HepG2 (cell line): ENCODE results near the gene KCND2. TPM values are rescaled to one million over a fixed set of nuclear protein-coding genes. Genes with fewer than 3 reads are reported as not detected.

Experiments
- ATAC-seq: fragments of 200-7000 bp; cut with Tn5 transposase; 3 replicates; pipeline ENCODE4 v1.9.1; 2020; ENCODE audit warnings: mild to moderate bottlenecking, moderate library complexity
- BruUV-seq: library from RNA; stranded (reverse); fragments of 400-500 nt; replicated peaks from 2 replicates; lab custom pipeline; 2021; lab: Mats Ljungman, UMichigan
- CTCF ChIA-PET: fragments of 300-600 bp; formaldehyde crosslinking; extraction: SDS; loops from one replicate; lab custom pipeline; 2021; ENCODE audit warnings: low total read pairs, inconsistent platforms, low intra/inter-chr PET ratio; lab: Yijun Ruan, JAX
- POLR2A ChIA-PET: fragments of 350-600 bp; sonication (Branson Sonifier 250); formaldehyde crosslinking; loops from one replicate; lab custom pipeline; 2020; ENCODE audit warnings: antibody characterized with exemption, inconsistent platforms; lab: Yijun Ruan, JAX
- DNase-seq: peaks from one replicate; pipeline ENCODE4 v3.0.0-alpha.2; 2015; ENCODE audit warnings: low spot score
- FAIRE-seq: peaks from 3 replicates; lab custom pipeline; 2011; peaks lifted over from hg19 to GRCh38; lab: Jason Lieb, UNC
- H2AFZ ChIP-seq: one replicate; pipeline ENCODE4 v1.6.1; 2011; ENCODE audit warnings: low read length, inconsistent platforms
- H3K27ac ChIP-seq: fragments of 300-600 bp; 3 replicates; pipeline ENCODE4 v1.8.0; 2011; ENCODE audit warnings: mixed run types, mild to moderate bottlenecking, mixed read lengths, low read length, inconsistent platforms; ENCODE audit not compliant: insufficient read depth; ENCODE audit errors: extremely low read length
- H3K27me3 ChIP-seq, 2 experiments: fragments of 200-600 bp in 1 of 2; 2 replicates in 1 of 2; 3 replicates in 1 of 2; pipeline versions ENCODE4 v1.6.0 to v1.8.0; 2011; ENCODE audit warnings: low read length in 2 of 2, mild to moderate bottlenecking in 2 of 2, moderate library complexity in 2 of 2, inconsistent platforms in 1 of 2; ENCODE audit not compliant: insufficient read depth in 2 of 2, control insufficient read depth in 1 of 2
- H3K36me3 ChIP-seq, 2 experiments: fragments of 200-600 bp in 1 of 2; replicated peaks in 1 of 2; 2 replicates in 1 of 2; 3 replicates in 1 of 2; pipeline versions ENCODE4 v1.5.1 to v1.8.0; 2011; ENCODE audit warnings: low read length in 2 of 2, inconsistent platforms in 1 of 2; ENCODE audit not compliant: insufficient read depth in 2 of 2, control insufficient read depth in 1 of 2
- H3K4me1 ChIP-seq: 2 replicates; pipeline ENCODE4 v1.5.1; 2012; ENCODE audit warnings: low read length, inconsistent platforms; ENCODE audit not compliant: insufficient read depth
- H3K4me2 ChIP-seq: 2 replicates; pipeline ENCODE4 v1.6.0; 2011; ENCODE audit warnings: low read depth, low read length, inconsistent platforms
- H3K4me3 ChIP-seq, 3 experiments: fragments of 200-600 bp in 1 of 3; sonication (generic), shearing (Covaris generic) in 1 of 3; replicated peaks in 1 of 3; 2 replicates each; pipeline ENCODE4 v1.5.1; 2011 to 2016; ENCODE audit warnings: low read length in 3 of 3, inconsistent platforms in 2 of 3, low read depth in 2 of 3, mild to moderate bottlenecking in 2 of 3, control low read depth in 1 of 3, mixed read lengths in 1 of 3; ENCODE audit not compliant: insufficient read depth in 1 of 3
- H3K79me2 ChIP-seq: one replicate; pipeline ENCODE4 v1.6.1; 2011; ENCODE audit warnings: low read length, inconsistent platforms; ENCODE audit not compliant: insufficient read depth
- H3K9ac ChIP-seq: 2 replicates; pipeline ENCODE4 v1.6.0; 2011; ENCODE audit warnings: mild to moderate bottlenecking, low read depth, low read length, inconsistent platforms; ENCODE audit not compliant: insufficient read depth
- H3K9me3 ChIP-seq: 2 replicates; pipeline ENCODE4 v1.5.1; 2012; ENCODE audit warnings: mild to moderate bottlenecking, low read length
- H4K20me1 ChIP-seq: 2 replicates; pipeline ENCODE4 v1.6.0; 2011; ENCODE audit warnings: inconsistent platforms, mild to moderate bottlenecking, low read length, moderate library complexity; ENCODE audit not compliant: insufficient read depth
- CAMTA2 ChIP-seq: sonication (generic); formaldehyde crosslinking; IDR thresholded peaks from 2 replicates; pipeline ENCODE4 v1.4.0; 2020; ENCODE audit warnings: mild to moderate bottlenecking, missing genetic modification reagents, borderline replicate concordance
- KDM3A ChIP-seq: IDR thresholded peaks from 2 replicates; pipeline ENCODE4 v1.6.1; 2018; ENCODE audit warnings: low read depth, missing compliant biosample characterization
- RFX3 ChIP-seq: IDR thresholded peaks from 2 replicates; pipeline ENCODE4 v1.6.1; 2016; ENCODE audit warnings: missing biosample characterization, missing genetic modification reagents
- SP140L ChIP-seq: sonication (generic); formaldehyde crosslinking; IDR thresholded peaks from 2 replicates; pipeline ENCODE4 v1.4.0; 2020; ENCODE audit warnings: missing genetic modification reagents, borderline replicate concordance
- SRSF1 ChIP-seq: fragments of 200-400 bp; formaldehyde crosslinking; optimal IDR thresholded peaks from 2 replicates; pipeline ENCODE3; 2017; ENCODE audit warnings: mild to moderate bottlenecking, low read depth, low read length, moderate library complexity
- ZBTB38 ChIP-seq: sonication (generic); formaldehyde crosslinking; IDR thresholded peaks from 2 replicates; pipeline ENCODE4 v1.5.1; 2020; ENCODE audit warnings: mild to moderate bottlenecking, missing genetic modification reagents
- ZC3H13 ChIP-seq: sonication (generic); formaldehyde crosslinking; IDR thresholded peaks from 2 replicates; pipeline ENCODE4 v1.8.1; 2023; ENCODE audit warnings: mild to moderate bottlenecking, missing genetic modification reagents, moderate library complexity
- ZFP37 ChIP-seq: sonication (generic); formaldehyde crosslinking; IDR thresholded peaks from 2 replicates; pipeline ENCODE4 v1.4.0; 2020; ENCODE audit warnings: missing genetic modification reagents, borderline replicate concordance
- ZNF510 ChIP-seq: sonication (generic); formaldehyde crosslinking; IDR thresholded peaks from 2 replicates; pipeline ENCODE4 v1.4.0; 2020; ENCODE audit warnings: low read depth, mild to moderate bottlenecking, missing genetic modification reagents
- ZNF749 ChIP-seq: sonication (generic); formaldehyde crosslinking; IDR thresholded peaks from 2 replicates; pipeline ENCODE4 v1.8.0; 2022; ENCODE audit warnings: mild to moderate bottlenecking, missing genetic modification reagents, moderate library complexity, borderline replicate concordance
- ZNF839 ChIP-seq: sonication (generic); formaldehyde crosslinking; IDR thresholded peaks from 2 replicates; pipeline ENCODE4 v1.4.0; 2020; ENCODE audit warnings: missing genetic modification reagents, mild to moderate bottlenecking, borderline replicate concordance
- WGBS: methylation state at CpG from one replicate; pipeline ENCODE4 v1.1.6; 2017; ENCODE audit warnings: low lambda C conversion rate; 5-methylcytosine and 5-hydroxymethylcytosine counted together
- in situ Hi-C: cut with HindIII; loops from 2 replicates; pipeline ENCODE4 v1.10.0; 2017; ENCODE audit warnings: low pct_unique_long_range_greater_than_20kb; ENCODE audit not compliant: extremely low pct_ligation_motif_present
- intact Hi-C: fragments of 100-400 bp; cut with micrococcal nuclease; formaldehyde crosslinking; loops from one replicate; pipeline ENCODE4 v1.10.0; 2022; ENCODE audit not compliant: unreplicated experiment
- polyA plus RNA-seq, 8 experiments: library from polyadenylated mRNA; depleted of rRNA in 3 of 8; stranded (reverse) in 7 of 8; unstranded in 1 of 8; fragments of >200 nt; fragmentation: Illumina TruSeq in 4 of 8; extraction: Trizol in 4 of 8; gene quantifications; 2 replicates each; pipeline versions ENCODE4 v1.2.1 to v1.2.3, GENCODE V29; 2011 to 2016; ENCODE audit warnings: low read depth in 4 of 8, missing spikeins in 1 of 8, mixed read lengths in 1 of 8; ENCODE audit not compliant: insufficient read depth in 1 of 8
- total RNA-seq, 5 experiments: library from RNA; depleted of rRNA; stranded (reverse); fragments of >200 nt; fragmentation: Illumina TruSeq; extraction: Trizol; gene quantifications; 2 replicates each; pipeline ENCODE4 v1.2.3, GENCODE V29; 2016; ENCODE audit warnings: low read depth in 1 of 5
- TF ChIP-seq, protein P1 (sequence below): sonication (generic); formaldehyde crosslinking; IDR thresholded peaks from 2 replicates; pipeline ENCODE4 v1.4.0; 2020; ENCODE audit warnings: mild to moderate bottlenecking, missing genetic modification reagents, borderline replicate concordance
- TF ChIP-seq, protein P2 (sequence below): sonication (generic); formaldehyde crosslinking; IDR thresholded peaks from 2 replicates; pipeline ENCODE4 v1.8.0; 2022; ENCODE audit warnings: low read depth, missing genetic modification reagents
- TF ChIP-seq, protein P3 (sequence below): IDR thresholded peaks from 2 replicates; pipeline ENCODE4 v1.6.1; 2018; ENCODE audit warnings: missing genetic modification reagents, mild to moderate bottlenecking, missing compliant biosample characterization

KCND2 gene
- total and polyA plus RNA-seq, 2 of the 13 experiments (the other 11 are each of a cell fraction or from before 2014, with no cell fraction given), result not detected

DNA sequence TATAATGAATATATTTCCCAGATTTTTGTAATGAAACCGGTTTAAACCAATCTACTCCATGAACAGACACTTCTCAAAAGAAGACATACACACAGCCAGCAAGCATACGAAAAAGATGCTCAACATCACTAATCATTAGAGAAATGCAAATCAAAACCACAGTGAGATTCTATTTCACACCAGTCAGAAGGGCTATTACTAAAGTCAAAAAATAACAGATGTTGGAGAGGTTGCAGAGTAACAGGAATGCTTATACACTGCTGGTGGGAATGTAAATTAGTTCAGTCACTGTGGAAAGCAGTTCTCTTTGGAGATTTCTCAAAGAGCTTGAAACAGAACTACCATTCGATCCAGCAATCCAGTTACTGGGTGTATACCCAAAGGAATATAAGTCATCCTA is 344.3 kb downstream of the KCND2 start:
- Histone ChIP-seq H3K9me3 (no peaks in the 10 kb centered on the region), H3K4me2 (no peak overlapping the region), H3K27ac (no peak overlapping the region), H3K4me3 (no peak overlapping the region), H3K36me3 (no peaks in the 10 kb centered on the region), H4K20me1 (no peaks in the 10 kb centered on the region), H2AFZ (no peak overlapping the region), H3K79me2 (no peaks in the 10 kb centered on the region), H3K4me1 (no peaks in the 10 kb centered on the region), H3K9ac (no peak overlapping the region), H3K27me3 (no peaks in the 10 kb centered on the region)
- ATAC-seq, result no peak
- no TSS peak for BruUV-seq
- TF ChIP-seq ZBTB38 (CRISPR knock-in tag) (no peak), ZNF510 (CRISPR knock-in tag) (no peak), RFX3 (CRISPR knock-in tag) (no peak), CAMTA2 (CRISPR knock-in tag) (no peak), KDM3A (CRISPR knock-in tag) (no peak), ZNF749 (CRISPR knock-in tag) (no peak), ZNF839 (CRISPR knock-in tag) (no peak), ZC3H13 (CRISPR knock-in tag) (no peak), ZFP37 (CRISPR knock-in tag) (no peak), SP140L (CRISPR knock-in tag) (no peak), SRSF1 (no peak)
- TF ChIP-seq, protein P1, sequence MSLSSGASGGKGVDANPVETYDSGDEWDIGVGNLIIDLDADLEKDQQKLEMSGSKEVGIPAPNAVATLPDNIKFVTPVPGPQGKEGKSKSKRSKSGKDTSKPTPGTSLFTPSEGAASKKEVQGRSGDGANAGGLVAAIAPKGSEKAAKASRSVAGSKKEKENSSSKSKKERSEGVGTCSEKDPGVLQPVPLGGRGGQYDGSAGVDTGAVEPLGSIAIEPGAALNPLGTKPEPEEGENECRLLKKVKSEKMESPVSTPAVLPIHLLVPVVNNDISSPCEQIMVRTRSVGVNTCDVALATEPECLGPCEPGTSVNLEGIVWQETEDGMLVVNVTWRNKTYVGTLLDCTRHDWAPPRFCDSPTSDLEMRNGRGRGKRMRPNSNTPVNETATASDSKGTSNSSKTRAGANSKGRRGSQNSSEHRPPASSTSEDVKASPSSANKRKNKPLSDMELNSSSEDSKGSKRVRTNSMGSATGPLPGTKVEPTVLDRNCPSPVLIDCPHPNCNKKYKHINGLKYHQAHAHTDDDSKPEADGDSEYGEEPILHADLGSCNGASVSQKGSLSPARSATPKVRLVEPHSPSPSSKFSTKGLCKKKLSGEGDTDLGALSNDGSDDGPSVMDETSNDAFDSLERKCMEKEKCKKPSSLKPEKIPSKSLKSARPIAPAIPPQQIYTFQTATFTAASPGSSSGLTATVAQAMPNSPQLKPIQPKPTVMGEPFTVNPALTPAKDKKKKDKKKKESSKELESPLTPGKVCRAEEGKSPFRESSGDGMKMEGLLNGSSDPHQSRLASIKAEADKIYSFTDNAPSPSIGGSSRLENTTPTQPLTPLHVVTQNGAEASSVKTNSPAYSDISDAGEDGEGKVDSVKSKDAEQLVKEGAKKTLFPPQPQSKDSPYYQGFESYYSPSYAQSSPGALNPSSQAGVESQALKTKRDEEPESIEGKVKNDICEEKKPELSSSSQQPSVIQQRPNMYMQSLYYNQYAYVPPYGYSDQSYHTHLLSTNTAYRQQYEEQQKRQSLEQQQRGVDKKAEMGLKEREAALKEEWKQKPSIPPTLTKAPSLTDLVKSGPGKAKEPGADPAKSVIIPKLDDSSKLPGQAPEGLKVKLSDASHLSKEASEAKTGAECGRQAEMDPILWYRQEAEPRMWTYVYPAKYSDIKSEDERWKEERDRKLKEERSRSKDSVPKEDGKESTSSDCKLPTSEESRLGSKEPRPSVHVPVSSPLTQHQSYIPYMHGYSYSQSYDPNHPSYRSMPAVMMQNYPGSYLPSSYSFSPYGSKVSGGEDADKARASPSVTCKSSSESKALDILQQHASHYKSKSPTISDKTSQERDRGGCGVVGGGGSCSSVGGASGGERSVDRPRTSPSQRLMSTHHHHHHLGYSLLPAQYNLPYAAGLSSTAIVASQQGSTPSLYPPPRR (CRISPR knock-in tag), result no peak
- TF ChIP-seq, protein P2, sequence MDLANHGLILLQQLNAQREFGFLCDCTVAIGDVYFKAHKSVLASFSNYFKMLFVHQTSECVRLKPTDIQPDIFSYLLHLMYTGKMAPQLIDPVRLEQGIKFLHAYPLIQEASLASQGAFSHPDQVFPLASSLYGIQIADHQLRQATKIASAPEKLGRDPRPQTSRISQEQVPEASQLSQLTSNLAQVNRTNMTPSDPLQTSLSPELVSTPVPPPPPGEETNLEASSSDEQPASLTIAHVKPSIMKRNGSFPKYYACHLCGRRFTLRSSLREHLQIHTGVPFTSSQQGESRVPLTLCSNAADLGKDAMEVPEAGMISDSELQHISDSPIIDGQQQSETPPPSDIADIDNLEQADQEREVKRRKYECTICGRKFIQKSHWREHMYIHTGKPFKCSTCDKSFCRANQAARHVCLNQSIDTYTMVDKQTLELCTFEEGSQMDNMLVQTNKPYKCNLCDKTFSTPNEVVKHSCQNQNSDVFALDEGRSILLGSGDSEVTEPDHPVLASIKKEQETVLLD (CRISPR knock-in tag), result no peak
- TF ChIP-seq, protein P3, sequence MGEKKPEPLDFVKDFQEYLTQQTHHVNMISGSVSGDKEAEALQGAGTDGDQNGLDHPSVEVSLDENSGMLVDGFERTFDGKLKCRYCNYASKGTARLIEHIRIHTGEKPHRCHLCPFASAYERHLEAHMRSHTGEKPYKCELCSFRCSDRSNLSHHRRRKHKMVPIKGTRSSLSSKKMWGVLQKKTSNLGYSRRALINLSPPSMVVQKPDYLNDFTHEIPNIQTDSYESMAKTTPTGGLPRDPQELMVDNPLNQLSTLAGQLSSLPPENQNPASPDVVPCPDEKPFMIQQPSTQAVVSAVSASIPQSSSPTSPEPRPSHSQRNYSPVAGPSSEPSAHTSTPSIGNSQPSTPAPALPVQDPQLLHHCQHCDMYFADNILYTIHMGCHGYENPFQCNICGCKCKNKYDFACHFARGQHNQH (CRISPR knock-in tag), result no peak
- intact Hi-C loops, result no loop called here
- no peak for DNase-seq
- no peak for FAIRE-seq
- in situ Hi-C loops, result no loop called here
- ChIA-PET POLR2A (no interaction called here), CTCF (no interaction called here)
- WGBS, result 0% methylated on average over 3 of the region's 3 CpGs
